ENCODE measurements around the gene INPP5E.
A peak's percentile ranks its signal among the peaks of the same experiment; 100 is the strongest.

INPP5E gene

DNA sequence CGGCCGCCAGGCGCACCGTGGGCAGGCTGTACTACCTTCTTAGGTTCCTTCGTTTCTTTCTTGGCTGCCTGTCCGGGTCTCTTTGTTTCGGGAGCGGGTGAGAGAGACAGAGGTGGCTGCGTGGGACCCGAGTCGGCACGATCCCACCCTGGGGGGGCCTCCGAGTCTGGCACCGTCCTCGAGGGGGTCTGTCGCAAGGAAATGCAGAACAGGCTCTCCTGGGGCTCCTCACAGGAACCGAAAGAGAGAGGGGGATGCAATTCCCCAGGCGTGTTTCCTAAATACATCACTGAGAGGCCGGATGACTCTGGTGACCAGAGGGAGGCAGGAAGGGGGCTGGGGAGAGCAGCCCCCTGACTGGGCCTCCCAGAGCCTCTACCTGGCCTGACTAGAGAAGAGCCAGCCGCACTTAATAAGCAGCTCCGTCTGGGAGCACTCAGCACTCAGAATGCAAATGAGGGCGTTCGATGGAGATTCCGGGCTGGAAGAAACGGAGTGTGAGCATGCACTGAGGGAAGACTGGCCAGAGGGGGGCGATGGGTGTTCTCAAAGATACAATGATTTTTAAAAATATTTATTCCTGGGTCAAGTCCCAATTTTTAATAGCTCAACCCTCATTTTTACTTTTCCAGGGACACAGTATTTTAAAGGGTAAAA is 11.7 kb upstream of the INPP5E start:
- no peak for DNase-seq

DNA sequence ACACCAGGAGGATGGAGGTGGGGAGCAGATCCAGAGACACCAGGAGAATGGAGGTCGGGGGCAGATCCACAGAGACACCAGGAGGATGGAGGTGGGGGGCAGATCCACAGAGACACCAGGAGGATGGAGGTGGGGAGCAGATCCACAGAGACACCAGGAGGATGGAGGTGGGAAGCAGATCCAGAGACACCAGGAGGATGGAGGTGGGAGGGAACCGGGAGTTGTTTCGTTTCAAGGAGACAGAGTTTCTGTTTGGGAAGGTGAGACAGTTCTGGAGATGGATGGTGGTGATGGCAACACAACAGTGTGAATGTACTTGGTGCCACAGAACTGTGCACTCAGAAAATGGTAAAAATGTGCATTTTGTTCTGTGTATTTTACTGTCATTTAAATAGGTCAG is 9.0 kb upstream of the INPP5E start:
- DNase-seq, result peak in 12 of 56 donors; percentile 7 to 70 (median 42)

DNA sequence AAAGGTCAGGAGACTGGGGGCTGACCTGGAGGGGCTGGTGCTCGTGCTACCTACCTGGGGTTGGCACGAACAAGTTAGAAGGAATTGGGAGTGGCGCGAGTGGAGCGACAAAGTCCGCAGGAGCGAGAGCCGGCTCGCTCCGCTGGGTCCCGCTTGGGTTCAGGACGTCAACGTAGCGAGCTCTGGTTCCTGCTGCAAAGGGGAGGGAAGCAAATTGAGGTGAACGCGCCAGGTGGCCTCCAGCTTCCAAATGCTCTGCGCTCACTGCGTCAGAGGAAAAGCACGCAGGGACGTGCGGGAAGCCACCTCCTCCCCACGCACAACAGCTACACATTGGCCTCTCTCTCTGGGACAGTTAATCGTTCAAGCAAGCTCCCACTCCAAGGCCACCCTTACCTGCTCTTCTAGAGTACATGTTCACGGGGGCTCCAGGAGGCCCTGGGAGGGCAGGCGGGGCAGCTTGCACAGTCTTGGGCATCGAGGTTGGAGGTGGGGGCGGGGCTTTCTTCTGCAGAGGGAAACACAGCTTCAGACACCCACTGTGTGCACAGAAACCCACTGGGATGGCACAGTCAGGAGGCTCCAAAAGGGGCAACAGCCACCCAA is 7.6 kb upstream of the INPP5E start:
- no peak for DNase-seq

DNA sequence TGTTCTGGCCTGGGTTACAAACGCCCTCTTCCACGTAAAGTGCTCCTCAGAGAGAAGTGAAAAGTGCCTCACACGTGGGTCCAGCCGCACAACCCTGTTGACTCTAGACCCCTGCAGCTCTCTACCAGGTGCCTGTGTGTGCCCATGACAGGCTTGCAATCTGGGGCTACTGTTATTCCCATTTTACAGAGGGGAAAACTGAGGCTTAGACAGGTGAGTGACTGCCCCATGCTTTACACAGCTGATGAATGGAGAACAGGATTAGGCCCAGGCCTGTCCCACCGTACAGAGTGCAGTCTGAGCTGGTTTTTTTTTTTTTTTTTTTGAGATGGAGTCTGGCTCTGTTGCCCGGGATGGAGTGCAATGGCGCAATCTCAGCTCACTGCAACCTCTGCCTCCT is 6.2 kb upstream of the INPP5E start:
- no peak for DNase-seq

DNA sequence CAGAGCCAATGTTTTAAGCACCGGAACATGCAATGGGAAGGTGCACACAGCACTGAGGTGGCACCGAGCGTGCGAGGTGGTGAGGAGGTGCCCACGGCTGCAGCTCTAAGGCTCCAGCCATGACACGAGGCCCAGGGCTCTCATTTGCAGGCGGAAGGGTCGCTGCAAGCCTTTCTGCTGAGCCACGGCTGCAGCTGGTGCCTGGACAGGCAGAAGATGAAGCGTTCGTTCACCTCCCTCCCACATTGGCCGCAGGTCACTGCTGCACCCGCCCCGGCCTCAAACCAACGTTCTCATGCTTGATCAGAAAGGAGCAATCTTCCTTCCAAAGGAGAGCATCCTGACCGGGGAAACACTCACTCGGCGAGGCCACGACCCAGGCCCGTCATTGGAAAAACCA is 4.5 kb upstream of the INPP5E start:
- no peak for DNase-seq

DNA sequence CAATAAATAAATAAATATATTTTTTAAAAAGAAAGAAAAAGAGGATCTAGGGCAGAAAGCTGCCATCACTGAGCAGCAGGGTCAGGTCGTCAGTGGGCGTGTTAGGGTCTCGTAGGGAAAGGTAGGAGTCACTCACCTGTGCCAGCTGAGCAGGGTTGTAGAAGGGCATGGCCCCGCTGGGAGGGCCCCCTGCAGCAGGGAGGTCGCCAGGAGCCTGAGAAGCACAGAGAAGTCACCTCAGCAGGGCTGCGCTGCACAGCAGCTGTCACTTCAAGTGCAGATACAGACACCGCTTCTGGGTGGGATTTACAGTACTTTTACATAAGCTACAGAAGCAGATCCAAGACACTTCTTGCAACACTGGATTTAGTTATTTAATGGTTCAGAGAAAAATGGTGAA is 4.0 kb upstream of the INPP5E start:
- no peak for DNase-seq

DNA sequence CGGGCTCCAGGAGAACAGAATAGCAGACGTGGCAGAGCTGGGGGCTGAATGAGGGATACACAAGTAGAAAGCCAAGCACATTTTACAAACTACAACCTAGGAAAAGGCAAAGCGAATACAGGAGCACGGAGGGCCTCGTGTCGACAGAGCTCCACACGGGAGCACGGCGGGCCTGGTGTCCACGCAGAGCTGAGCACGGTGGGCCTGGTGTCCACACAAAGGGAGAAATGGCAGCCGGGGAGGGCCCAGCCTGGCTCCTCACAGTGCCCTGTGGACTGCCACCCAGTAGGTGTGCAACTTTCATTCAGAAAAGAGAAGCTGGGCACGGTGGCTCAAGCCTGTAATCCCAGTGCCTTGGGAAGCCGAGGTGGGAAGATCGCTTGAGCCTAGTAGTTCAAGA is 3.4 kb upstream of the INPP5E start:
- DNase-seq, result no peak

DNA sequence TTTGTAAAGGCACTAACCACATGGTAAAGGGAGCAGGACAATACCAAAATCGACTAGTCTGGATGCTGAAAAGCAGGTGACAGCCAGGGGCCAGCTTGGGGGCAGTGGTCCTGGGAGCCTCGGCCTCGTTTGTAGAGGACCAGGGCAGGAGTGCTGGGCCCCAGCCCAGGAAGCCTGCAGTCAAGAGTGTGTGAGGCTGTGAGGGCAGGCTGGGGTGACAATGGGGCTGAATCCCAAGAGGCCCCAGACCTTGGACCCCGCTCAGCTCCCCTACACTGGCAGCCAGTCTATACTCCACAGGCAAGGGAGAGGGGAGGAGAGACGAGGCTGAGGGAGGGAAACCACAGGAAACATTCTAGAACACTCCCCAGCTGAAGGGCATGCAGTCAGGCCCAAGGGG is 2.6 kb upstream of the INPP5E start:
- no peak for DNase-seq

DNA sequence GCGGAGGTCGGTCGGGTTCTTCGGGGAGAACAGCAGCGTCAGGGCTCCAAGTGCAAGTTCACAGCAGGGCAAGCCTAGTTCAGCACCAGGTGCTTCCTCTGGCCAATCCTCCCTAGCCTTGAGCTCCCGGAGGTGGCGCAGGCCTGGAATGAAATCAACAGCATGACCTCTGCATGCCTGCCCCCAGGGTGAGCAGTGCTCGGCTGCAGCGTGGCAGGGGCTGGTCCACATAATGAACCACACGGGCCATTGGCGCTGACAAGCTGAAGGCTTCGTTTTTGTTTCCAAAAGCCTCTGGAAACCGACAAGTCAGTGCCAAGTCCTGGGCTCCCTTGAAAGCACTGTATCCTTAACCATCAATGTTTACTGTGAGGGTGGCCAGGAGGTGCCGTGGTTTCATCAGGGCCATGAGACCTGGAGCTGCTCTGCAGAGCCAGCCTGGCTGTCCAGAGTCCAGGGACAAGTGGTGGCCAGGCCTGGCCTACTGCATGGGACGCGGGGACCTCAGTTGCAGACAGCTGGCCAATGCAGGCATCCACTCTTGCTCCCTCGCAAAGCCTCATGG is 2.1 kb upstream of the INPP5E start:
- no peak for DNase-seq

DNA sequence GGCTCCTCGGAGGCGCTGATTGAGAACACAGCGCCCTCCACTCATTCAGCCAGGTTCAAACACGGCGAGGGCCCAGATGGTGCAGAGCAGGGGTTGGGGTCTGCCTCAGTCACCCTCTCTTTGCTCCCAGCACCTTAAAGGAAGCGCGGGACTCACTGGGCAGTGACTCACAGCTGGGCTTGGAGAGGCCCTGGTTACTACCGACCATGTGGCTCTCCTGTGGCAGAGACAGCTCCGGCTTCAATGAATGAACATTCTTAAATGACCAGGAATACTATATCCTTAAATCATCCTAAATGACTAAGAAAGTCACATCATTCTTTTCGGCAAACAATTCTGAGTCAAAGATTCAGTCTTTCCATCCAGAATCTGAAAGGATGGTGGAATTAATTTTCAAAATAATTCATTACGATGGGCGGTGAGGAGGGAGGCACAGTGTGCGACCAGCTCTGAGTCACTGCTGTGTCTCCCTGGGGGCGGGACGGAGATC is 1.6 kb upstream of the INPP5E start:
- DNase-seq, result no peak

DNA sequence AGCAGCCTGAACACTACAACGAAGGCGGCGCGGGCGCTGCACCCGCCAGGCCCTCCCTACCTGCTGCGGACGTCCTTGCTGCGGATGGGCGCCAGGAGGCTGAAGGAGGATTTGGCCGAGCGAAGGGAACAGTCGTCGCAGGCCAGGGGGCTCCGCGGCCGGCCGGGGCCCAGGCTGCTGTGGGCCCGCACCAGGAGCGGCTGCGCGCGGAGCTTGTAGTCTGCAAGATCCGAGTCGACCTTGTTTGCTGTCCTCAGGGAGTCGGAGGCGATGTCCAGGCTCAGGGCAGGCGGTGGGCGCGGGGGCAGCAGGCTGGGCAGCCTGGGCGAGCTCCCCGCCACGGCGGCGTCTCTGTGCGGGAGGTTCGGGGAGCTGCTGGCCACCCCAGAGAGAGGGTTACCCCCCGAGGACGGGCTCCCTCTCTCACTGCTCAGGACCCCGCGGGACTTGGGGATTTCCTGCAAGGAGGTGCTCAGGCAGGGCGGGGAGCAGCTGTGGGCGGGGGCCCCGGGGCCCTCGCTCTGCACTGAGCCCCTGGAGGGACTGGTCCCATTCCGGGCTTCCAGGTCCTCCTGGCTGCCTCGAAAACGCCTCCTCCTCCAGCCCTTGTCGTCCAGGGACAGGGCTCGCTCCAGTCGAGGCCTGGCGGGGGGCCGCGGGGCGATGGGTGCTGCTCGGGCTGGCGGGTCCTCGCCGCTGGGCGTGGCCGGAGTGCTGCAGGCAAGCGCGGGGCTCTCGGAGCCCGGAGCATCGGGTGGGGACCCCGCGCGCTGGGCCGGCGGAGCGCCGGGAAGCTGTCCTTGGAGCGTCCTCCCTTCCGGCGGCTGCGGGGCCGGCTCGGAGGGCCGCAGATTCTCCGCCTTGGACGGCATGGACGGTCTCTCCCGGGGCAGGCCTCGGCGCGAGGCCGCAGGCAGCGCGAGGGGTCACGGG is 831 bp downstream of the INPP5E start:
- peak in 5 of 56 donors; percentile 20 to 41 (median 29) for DNase-seq

DNA sequence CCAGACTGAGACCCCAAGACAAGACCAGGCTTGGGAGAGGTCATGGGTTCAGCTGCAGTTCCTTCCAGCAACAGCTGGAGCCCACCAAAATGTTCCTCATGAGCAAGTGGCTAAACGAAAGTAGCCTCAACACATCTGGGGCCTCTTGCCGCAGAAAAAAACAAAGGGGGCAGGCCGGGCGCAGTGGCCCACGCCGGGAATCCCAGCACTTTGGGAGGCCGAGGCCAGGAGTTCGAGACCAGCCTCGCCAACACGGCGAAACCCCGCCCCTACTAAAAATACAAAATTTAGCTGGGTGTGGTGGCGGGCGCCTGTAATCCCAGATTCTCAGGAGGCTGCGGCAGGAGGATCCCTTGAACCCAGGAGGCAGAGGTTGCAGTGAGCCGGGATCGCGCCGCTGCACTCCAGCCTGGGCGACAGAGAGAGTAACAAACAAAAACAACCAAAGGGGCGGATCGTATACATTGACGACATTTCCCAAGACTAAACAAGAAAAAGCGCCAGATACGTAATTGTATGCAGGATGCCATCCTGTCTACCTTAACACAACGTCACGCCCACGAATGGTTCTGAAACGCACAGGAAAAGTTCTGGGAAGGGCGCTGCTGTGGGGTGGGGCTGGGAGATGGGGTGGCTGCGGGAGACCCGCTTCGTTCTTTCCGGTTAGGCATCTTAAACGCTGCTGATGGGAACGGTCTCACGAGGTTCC is 1.7 kb downstream of the INPP5E start:
- peak in 5 of 56 donors; percentile 7 to 33 (median 18) for DNase-seq

DNA sequence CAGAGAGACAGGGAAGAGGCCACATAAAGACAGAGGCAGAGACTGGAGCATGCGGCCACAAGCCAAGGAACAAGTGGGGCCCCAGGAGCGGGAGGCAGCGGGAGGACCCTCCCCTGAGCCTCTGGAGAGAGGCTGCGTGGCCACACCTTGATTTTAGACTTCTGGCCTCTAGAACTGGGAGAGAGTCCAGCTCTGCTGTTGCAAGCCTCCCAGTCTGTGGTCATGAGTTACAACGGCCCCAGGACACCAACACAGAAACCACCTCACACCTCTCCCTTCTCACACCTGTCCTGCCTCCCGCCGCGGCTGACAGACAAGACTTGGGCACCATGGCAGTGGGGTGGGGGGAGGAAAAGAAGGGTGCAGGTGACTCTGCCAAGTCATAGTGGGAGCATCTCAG is 2.2 kb downstream of the INPP5E start:
- DNase-seq, result no peak

DNA sequence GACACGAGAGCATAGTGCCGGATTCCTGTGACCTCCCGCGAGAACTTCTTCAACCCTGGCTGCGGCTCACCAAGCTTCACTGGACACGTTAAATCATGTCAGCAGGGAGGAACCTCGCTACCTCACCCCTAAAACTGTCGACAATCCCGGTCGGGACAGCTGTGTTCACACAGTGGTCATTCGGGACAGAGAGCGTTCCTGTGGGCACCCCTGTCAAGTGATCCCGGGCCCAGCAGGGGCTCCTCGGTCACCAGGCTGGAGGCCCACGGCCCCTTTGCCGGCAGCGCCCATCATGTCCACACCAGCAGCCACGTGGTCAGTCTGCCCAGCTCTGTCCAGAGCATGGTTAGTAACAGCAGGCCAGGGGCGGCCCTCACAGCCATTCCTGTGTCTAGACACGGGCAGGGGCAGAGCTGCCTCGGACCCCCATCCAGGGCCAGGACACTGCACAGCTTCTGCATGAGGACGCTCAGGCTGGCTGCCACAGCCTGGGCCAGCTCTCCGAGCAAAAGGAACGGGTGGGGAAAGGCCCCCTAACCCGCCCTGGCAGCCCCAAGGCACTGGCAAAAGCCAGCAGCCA is 3.5 kb downstream of the INPP5E start:
- DNase-seq, result no peak

DNA sequence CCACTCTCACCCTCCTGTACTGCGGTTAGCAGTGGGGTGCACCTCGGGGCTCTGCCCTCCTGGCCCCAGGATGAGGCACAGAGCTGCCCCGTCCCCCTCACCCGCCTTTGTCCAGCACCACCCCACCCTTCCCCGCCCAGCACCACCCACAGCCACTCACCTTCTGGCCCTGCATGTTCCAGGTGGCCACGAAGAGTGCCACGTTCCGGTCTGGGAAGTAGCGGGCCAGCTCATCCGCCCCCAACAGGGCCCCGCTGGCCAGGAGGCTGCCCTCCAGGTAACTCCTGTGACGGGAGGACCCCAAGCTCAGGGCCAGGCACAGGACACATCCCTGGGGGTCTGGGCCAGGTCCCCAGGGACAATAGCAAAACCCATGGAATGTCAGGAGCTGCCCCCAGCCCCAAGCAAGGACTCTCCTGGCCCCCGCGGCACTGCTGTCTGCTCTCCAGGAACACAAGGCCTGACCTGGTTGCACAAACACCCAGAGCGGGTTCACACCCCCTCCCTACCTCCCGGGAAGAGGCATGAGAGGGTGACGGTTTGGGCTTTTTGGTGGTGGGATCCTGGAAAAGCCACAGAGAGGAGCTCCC is 5.0 kb downstream of the INPP5E start:
- no peak for DNase-seq

DNA sequence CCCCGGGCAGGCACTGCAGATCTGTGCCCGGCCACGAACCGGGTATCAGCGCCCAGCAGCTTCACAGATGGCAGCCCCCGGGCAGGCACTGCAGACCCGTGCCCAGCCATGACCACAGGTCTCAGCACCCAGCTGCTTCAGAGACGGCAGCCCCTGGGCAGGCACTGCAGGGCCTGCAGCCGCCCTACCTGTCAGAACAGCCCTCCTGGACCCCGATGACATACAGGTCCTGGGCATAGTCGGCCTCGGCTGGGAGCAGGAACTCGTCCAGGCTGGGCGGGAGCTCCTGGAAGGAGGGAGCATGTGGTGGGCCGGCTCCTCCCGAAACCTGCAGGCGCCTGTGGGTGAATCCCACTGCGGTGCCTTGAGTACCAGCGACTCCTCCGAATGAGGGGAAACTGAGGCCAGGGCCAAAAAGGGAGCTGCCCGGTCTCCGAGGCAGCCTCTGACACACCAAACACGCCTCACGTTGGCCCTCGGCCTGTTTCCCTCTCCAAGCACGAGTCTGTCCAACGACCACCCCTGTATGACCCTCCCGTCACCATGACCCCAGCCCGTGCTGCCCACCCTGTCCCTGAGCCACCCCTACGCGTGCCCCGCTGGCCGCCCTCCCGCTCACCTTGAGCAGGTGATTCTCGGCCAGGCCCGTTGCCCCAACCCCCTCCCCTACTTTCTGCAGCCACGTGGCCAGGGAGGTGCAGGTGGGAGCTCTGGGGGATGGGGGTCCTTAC is 5.6 kb downstream of the INPP5E start:
- no peak for DNase-seq

DNA sequence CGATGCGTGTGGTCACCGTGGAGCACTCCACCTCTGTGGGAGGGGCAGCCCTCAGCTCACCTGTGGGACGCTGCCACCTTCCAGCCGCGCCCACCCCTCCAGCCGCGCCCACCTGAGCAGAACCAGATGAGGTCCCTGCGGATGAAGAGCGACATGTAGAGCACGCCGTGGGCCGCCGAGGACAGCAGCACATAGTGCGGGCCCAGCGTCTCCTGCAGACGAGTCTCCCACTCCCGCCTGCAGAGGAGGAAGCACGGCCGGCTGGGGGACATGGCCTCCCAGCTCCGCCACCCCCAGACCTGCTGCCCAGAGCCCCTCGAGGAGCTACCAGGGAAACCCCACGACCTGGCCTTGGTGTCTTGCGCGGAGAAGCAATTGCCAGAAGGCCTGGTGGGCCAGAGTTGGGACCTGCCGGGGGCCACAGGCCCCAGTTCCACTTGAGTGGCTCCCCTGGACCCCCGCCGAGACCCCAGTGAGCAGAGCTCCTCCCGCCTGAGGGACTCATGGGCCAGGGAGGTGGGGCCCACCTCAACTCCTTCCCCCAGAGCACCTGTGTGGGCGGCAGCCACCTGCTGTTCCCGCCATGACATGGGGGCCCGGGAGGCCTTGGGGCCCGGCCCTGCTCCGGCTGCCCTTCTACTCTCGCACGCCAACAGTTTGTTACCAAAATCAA is 6.5 kb downstream of the INPP5E start:
- no peak for DNase-seq

DNA sequence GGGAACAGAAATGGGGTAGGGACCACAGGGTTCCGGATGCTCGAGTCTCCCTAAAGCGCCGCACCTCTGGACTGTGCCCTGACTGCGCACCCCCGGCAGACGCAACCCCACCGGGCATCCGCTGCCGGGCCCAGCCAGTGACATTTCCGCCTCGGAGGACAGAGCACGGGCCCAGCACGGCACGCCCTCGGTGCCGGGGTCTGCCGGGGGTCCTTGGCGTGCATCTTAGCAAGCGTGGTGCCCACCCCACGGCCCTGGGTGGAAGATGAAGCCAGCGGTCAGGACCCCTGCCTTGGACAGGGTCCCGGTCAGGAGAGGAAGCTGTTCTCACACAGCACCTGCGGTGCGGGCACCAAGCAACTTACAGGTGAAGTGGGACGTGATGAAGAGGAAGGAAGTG is 7.1 kb downstream of the INPP5E start:
- no peak for DNase-seq

DNA sequence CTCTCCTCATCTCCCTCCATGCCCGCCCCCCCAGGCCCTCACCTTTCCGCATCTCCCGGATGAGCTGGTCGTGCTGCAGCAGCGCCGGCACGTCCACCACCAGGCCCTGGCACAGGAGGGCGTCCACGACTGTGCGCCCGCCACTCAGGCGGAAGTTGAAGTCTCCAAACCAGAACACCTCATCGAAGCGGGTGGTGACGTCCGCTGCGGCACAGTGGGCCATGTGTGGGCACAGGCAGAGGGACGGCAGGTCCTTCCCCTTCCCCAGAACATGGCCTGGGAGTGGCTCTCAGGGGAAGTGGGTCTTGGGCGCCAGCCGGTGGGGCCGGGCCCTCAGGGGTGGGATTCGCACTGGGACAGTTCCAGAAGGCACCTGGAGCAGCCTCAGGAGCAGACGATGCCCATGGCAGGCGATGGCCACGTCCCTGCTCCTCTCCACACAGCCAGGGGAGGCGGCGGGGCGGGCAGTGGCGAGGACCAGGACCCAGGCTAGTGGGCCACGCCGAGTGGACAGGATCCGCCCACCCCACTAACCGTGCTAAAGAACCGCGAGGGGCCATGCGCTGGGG is 7.8 kb downstream of the INPP5E start:
- no peak for DNase-seq

Data from nucleus accumbens (tissue), 56 donors.